GM15510 (cell line): ENCODE measurements around the gene ACOT6.

Source experiments
- POLR2A ChIP-seq: IDR thresholded peaks from 3 replicates; pipeline ENCODE4 v1.6.1; 2011; ENCODE audit warnings: borderline replicate concordance; ENCODE audit not compliant: insufficient read length; ENCODE audit errors: extremely low read depth

Gene ACOT6

DNA sequence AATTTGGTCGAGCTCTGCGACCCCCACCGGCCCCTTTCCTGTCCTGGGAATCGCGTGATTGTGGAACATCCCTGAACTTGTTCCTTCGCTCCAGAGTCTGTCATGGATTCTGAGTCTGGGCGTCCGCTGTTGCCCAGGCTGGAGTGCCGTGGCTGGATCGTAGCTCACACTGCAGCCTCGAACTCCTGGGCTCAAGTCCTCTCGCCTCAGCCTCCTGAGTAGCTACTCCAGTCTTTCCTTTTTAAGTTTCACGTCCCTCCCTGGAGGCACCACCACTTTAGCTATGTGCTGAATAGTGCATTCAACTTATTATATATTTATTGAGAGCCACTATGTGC lies 698 bp downstream of the ACOT6 start:
- TF ChIP-seq POLR2A: no peak

DNA sequence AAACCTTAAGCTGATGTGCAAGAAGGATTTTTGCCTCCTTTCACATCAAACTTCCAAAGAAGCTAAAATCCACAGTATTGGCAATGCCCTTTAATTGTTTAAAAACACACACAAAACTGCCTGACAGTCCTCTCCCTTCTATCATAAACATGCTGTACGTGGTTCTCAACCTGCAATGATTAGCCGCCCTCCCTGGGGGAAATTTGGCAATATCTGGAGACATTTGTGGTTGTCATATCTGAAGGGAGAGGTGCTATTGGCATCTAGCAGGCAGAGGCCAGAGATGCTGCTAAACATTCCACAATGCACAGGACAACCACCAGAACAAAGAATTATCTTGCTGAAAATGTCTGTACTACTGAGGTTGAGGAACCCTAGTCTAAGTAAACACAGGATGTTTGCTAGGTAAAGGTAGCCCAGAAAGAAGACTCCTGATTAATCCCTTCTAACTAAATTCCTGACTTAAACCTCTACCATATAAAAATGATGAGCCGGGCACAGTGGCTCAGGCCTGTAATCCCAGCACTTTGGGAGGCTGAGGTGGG lies 1.2 kb downstream of the ACOT6 start:
- no peak for TF ChIP-seq POLR2A

DNA sequence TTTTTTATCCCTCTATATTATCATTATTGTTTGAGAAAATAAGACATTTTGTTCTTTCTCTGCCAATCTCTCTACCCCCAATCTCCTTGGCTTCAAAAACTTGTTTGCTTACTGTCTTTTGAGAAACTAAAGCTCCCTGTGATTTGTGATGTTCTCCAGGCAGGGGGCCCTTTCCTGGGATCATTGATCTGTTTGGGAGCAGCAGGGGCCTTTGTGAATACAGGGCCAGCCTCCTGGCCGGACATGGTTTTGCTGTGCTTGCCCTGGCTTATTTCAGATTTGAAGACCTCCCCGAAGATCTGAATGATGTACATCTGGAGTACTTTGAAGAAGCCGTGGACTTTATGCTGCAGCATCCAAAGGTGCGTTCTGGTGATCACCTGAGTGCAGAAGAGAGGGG lies 4.5 kb downstream of the ACOT6 start:
- no peak for TF ChIP-seq POLR2A

DNA sequence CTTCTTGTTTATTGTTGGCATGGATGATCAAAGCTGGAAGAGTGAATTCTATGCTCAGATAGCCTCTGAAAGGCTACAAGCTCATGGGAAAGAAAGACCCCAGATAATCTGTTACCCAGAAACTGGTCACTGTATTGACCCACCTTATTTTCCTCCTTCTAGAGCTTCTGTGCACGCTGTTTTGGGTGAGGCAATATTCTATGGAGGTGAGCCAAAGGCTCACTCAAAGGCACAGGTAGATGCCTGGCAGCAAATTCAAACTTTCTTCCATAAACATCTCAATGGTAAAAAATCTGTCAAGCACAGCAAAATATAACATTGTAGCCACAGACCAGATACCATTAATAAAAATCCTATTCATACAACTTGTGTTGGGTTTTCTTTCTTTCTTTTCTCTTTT lies 7.2 kb downstream of the ACOT6 start:
- TF ChIP-seq POLR2A: no peak

DNA sequence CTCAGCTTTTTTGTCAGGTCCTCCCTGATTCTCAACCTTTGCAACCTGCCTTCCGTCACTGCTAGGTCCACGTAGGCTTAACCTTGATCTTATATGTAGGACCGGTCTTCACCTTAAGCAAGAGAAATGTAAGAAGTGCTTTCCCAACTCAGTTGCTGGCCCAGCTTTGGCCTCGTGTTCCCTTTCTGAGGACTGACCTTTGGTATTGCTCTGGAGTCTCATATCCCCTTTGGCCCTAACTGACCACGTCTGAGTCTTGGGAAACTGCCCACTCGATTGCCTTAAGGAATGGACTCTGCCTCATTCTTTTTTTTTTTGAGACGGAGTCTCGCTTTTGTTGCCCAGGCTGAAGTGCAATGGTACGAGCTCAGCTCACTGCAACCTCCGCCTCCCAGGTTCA lies 8.0 kb downstream of the ACOT6 start:
- no peak for TF ChIP-seq POLR2A

DNA sequence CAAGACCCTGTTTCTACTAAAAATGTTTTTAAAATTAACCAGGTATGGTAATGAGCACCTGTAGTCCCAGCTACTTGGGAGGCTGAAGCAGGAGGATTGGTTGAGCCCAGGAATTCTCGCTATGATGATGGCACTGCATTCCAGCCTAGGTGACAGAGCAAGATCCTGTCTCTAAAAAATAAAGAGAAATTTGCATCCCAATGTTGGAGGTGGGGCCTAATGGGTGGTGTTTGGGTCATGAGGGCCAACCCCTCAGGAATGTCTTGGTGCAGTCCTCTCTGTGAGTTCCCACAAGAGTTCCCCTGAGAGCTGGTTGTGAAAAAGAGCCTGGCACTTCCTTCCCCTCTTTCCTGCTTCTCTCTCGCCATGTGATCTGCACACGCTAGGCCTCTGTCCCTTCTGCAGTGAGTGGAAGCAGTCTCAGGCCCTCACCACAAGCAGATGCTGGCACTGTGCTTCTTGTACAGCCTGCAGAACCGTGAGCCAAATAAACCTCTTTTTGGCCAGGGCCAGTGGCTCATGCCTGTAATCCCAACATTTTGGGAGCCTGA lies 11.3 kb downstream of the ACOT6 start:
- no peak for TF ChIP-seq POLR2A

DNA sequence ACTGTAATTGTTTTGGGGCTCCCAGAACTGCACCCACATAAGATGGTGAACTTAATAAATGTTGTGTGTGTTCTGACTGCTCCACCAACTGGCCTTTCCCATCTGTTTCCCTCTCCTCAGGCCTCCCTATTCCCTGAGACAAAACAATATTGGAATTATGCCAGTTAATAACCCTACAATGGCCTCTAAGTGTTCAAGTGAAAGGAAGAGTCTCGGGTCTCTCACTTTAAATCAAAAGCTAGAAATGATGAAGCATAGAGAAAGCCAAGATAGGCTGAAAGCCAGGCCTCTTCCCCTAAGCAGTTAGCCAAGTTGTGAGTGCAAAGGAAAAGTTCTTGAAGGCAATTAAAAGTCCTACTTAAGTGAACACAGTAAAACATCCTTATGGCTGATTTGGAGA lies 13.4 kb downstream of the ACOT6 start:
- TF ChIP-seq POLR2A: no peak

DNA sequence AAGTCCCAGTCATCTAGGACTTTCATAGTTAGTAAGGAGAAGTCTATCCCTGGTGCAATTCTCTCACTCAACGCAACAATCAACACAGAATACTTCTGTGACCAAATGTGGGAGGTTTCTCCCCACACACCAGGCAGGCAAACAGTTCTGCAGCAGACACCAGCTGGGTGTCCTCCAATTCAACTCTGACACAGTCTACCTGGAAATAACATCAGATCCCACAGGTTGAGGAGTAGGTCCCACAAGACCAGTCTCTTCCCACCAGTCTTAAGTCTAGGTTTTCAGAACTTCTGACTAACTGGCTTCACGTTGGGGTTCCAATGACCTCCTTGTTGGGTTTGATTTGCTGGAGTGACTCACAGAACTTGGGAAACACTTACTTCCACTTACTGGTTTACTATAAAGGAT lies 14.8 kb downstream of the ACOT6 start:
- TF ChIP-seq POLR2A: no peak

DNA sequence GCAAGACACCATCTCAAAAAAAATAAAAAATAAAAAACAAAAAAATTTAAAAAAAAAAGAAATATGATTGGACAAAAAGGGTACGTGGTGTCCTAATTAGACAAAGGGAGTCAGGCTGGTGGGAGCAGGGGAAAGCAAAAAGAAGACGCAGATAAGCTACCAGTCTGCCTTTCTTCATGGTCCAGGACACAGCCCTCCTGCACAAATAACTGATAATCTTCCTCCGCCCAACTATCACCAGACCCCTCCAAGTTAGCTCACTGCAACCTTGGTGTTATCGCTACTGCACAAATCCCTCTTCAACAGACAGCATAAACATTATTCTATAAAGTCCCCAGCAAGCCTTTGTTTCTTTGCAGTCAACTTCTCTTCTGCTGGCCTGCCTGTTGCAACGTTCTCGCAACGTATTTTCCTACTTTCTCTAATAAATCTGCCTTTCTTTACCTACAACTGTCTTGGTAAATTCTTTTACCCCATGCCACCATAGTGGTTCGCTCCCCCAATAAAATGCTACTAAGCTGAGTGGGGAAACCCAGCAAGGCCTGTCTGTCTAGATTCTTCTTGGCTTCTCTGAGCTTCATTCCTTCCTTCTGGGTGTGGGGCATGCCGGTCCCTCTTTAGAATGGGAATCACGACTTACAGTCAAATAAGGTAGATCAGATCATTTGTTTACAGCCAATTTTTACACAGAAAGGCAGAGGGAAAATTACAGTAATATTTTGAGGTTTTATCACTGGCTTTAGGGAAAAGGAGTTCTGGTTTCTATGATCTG lies 17.9 kb downstream of the ACOT6 start:
- no peak for TF ChIP-seq POLR2A

DNA sequence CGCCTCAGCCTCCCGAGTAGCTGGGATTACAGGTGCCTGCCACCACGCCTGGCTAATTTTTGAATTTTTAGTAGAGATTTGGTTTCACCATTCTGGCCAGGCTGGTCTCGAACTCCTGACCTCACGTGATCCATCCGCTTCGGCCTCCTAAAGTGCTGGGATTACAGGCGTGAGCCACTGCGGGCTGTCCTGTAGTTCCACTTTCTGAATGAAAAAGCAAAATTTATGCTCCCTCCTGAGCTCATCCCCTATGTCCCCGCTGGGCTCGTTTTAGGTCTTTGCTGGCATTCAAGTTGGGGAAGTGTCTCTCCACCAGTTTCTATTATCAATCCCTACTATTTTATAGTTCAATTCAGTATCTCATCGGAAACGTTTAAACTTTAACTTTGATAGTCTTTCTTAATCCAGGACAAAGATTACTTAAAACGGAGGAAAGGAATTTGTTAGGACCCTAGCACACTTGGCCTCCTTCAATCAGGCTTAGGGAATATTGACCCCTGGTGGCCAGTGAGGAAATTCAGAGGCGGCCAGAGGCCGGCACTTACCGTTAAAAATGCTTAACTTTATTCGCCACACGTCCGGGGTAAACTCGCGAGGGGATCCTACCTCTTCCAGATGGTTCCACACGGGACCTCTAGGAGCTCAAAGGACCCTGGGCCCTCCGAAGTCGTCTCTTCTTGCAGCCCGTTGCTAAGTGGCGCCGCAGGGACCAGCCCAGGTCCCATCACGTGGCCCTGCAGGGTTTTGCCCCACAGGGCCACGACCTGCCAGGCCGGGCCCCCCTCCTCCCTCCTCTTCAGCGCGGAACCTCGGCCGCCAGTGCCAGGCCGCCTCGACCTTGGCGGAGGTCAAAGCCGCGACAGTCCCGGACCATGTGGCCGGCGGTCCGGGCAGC lies 21.0 kb downstream of the ACOT6 start:
- no peak for TF ChIP-seq POLR2A

DNA sequence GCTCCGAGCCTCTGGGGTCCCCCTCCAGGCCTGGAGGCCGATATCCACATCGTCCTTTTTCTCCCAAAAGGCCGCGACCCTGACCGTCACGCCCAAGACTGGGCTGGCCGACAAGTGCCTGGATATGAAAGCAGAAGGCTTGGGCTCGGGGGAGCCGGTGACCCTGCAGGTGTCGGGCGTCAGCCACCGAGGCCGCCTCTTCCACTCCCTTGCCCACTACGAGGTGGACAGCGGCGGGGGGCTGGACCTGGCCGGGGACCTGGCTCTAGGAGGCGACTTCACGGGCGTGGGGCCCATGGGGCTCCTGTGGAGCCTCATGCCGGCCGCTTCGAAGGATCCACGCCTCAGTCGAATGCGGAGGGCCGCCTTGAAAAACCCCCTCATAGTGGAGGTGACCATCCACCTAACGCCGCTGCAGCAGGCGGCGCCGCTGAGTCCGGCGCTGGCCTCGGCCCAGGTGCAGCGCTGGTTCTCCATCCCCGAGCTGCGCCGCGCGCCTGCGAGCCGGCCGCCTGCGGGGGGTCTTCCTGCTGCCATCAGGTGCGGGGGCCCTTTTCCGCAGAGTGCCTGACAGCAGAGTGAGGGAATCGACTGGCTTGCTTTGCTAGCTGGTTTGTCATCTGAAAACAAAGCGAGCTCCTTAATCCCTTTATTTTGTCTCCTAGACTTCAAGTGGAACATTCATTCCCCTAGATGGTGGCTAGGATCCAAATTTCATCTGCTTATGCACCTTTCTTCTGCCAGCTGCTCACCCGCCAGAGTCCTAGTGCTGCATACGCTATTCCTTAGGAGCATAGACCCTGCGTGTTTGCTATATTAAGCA lies 21.9 kb downstream of the ACOT6 start:
- no peak for TF ChIP-seq POLR2A

DNA sequence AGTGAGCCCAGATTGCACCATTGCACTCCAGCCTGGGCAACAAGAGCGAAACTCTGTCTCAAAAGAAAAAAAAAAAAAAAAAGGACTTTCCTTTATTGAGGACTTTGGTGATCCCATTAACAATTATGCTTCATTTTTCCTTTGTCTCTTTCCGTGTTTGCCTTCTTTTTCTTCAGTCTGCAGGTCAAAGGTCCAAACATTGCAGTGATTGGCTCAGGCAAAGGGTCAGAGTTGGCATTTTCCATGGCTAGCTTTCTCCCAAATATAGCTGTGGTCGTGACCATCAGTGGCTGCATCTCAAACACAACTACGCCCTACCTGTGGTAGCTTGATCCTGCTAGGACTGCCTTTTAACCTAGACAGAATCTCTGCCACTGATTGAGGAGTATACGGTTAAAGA lies 25.5 kb downstream of the ACOT6 start:
- TF ChIP-seq POLR2A: no peak

DNA sequence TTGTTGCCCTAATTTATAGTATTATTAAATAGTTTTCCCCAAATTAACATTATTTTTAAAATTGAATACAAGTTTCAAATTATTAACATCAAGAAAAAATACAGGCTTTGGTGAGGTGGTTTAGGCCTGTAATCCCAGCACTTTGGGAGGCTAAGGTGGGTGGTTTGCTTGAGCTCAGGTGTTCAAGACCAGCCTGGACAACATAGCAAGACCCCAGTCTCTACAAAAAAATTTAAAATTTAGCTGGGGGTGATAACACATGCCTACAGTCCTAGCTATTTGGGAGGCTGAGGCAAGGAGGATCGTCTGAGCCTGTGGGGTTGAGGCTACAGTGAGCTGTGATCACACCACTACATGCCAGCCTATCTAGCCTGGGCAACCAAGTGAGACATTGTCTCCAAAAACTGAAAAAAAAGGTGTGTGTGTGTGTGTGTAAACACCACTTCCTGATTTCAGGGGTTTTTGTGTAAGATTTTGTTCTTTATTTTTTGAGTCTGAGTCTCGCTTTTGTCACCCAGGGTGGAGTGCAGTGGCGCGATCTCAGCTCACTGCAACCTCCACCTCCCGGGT lies 28.6 kb downstream of the ACOT6 start:
- no peak for TF ChIP-seq POLR2A

DNA sequence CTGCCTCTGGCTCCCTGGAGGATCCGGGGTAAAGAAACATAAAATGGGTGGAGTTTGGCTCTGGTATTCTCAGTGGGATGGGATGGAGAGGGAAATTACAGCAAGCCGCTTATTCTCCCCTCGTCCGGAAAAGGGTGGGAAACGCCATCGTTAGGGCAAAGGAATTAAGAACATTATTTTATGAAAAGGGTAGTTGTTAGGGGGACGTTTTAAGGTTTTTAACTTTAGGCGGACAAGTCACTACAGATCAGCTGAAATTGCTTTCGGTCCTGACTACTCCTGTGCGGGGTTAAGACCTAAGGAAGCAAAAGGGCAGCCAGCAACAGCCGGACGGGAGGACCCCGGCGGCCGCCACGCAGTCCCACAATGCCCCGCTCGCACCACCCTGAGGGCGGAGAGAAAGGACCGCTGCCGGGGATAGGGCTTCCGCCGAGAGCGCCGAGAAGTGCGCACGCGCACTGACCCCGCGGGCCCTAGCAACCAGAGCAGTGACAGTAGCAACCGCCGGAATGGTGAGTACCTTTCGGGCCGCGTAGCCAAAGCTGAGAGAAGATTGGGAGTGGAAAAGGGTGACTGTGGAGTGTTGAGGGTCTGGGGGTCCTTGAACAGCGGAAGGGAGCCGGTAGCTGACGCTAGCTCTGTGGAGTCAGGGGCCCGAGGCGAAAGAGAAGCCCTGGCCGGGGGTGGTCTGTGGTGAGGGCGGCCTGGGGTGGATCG lies 32.4 kb downstream of the ACOT6 start, which contains the start of gene DNAL1:
Gene DNAL1, plus strand, starts transcription at position 456 of the 717 bp plus-strand sequence. Its CDS starts 54 bp downstream, at position 510.
- TF ChIP-seq POLR2A: peak; percentile 93
